COLO668 (cell line): Measurements from ENCODE around the gene ACAD9.
"Not testable (repeated sequence)": the region's sequence is repeated elsewhere in the genome, so short reads cannot be mapped to it uniquely, and the experiment has no call there.

Source experiments
- DNase-seq: peaks from one replicate; lab custom pipeline; 2025; ENCODE audit not compliant: unreplicated experiment; lab: John Stamatoyannopoulos, UW

ACAD9 gene

DNA sequence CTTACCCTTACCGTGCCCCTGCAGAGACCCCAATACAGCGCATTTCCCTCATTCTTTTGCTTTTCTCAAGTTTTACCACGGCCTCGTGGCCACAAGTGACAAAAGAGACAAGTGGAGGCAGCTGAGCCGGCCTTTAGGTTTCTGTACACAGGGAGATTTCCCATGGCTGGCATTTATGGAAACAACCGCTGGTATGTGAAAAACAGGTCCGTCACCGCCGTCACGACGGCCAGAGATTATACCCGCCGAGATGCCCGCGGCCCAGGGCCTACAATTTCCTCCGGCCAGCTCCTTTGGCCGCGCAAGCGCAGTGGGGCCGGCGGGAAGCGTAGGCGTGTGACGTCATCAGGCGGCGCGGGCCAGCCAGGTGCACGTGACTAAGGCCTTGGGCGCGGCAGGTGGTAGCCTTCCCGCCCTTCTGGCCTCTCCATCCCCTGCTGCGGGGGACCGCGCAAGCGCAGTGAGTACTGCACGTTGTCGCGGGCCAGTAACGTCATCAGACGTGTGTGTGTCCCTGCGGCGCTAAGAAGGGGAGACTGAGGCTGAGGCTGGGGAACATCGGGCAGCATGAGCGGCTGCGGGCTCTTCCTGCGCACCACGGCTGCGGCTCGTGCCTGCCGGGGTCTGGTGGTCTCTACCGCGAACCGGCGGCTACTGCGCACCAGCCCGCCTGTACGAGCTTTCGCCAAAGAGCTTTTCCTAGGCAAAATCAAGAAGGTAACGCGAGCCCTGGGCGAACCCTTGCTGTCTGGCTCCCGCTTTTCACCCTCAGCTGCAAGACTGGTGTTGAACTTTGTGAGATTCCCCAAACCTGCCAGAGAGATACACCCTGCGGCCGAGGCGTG lies at the start of gene ACAD9:
TSS of gene ACAD9 (plus strand) at position 496 of the 845 bp plus-strand sequence. CDS start at position 568, 72 bp downstream.
- DNase-seq, result peak; percentile 96

- not testable (repeated sequence) for DNase-seq
Observed at GRCh38 chr3:128829925-128830625, 49.3 kb upstream of the ACAD9 start.

GRCh38 chr3:128830762-128831161 lies 48.7 kb upstream of the ACAD9 start:
- not testable (repeated sequence) for DNase-seq

- not testable (repeated sequence) for DNase-seq
Observed at GRCh38 chr3:128832979-128833378, 46.4 kb upstream of the ACAD9 start.

GRCh38 chr3:128835096-128835495 lies 44.3 kb upstream of the ACAD9 start:
- DNase-seq, result no peak

DNA sequence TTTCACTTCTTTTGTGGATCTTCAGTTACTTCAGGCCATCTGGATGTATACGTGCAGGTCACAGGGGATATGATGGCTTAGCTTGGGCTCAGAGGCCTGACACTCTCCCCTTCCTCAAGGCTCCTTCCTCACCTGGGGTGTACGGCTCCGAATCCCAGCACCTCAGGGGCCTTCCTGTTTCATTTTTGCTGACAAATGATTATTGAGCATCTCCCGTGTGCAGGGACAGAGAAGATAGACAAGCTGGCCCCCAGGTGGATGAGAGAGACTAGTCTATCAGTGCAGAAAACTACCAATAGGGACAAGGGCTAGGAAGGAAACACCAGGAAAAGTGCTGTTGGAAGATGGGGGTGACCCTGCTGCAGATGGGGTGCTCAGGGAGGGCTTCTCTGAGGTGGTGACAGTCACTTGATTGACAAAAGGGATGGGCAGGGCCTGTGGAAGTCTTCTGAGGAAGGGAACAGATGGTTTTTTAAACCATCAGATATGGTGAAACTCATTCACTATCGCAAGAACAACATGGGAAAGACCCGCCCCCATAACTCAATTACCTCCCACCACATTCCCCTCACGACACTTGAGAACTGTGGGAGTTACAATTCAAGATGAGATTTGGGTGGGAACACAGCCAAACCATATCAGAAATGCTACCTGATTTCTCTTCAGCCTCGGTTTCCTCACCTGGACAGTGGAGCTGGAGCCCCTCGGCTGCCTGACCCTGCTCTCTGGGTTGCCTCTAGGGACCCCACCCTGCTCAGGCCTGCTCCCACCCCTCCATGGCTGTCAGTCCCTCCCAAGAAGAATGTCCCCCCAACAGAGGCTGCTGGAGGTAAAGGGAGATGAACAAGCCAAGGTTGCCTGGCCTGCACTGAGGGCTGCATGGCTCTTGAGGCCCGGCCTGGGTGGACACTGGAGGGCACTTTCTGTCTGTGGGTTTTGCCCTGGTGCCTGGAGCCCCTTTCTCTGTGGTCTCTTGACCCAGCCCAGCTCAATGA lies 37.2 kb upstream of the ACAD9 start:
- DNase-seq, result no peak

GRCh38 chr3:128844502-128844901 lies 34.9 kb upstream of the ACAD9 start:
- no peak for DNase-seq

DNA sequence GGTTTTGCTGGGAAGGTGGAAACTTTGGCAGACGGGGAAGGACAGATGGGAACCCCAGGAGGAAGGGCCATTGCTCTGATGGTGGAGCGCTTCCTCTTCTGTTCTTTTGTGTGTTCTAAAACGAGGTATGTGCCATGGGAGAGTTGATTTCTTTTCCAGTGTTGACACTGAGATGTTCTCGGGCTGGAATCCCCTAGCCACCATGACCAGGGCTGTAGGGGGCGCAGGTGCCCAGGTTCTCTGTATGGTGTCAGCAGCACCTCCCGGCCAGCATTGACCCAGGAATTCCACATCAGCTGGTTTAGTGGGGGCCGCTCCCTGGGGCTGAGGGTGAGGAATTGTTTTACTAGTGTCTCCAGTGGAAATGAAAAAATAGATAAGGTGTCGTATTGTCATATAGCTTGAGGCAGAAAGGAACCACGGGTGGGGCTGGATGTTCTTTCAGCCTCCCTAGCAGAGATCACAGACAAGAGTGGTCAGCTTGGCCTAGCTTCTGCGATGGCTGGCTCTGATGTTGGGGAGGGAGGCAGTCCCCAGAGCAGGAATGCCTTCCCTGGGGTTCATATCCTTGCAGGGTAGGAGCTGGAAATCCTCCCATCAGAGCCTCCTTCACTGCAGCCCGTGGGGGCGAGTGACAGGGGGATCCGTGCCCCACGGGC lies 34.2 kb upstream of the ACAD9 start:
- DNase-seq, result peak; percentile 8

DNA sequence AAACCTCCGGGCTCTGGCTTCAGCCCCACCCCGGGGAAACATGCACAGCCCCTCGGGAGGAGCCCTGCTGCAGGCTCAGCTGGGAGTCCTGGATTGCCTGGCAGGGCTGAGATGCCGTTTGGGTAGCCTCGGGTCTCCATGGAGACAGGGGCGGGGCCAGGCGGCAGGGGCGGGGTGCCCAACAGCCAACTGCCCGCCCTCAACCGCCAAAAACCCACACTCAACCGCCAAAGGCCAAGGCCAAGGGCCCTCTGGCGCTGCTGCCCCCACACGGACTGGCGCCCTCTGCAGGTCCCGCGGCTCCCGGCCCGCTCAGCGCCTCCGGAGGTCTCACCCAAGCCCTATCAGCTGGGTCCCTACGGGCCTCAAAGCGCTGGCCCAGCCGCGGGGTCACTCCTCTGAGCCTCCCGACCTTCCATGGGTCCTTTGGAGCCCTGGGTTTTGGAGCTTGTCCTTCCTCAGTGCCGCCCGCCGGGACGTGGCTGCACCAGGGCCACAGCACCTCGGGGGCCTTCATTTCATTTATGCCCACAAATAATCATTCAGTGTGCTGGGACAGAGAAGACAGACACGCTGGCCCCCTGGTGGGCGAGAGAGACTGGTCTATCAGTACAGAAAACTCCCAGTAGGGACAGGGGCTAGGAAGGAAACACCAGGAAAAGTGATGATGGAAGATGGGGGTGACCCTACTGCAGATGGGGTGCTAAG lies 33.5 kb upstream of the ACAD9 start:
- DNase-seq, result peak; percentile 76

DNA sequence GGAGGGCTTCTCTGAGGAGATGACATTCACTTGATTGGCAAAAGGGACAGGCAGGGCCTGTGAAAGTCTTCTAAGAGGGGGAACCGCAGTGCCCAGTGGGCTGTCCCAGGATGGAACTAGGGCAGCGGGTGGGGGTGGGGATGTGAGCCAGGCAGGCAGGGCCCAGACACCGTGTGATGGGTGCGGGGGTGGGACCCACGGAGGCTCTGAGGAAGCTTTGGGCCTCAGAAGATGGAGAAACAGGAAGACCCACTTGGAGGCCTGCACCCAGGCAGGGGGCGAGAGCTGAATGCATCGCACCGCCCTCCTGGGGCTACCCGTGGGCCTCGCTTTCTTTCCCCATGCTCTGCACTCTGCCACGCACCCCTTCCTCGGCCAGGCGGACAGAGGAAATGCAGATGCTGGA lies 32.9 kb upstream of the ACAD9 start:
- DNase-seq, result no peak

DNA sequence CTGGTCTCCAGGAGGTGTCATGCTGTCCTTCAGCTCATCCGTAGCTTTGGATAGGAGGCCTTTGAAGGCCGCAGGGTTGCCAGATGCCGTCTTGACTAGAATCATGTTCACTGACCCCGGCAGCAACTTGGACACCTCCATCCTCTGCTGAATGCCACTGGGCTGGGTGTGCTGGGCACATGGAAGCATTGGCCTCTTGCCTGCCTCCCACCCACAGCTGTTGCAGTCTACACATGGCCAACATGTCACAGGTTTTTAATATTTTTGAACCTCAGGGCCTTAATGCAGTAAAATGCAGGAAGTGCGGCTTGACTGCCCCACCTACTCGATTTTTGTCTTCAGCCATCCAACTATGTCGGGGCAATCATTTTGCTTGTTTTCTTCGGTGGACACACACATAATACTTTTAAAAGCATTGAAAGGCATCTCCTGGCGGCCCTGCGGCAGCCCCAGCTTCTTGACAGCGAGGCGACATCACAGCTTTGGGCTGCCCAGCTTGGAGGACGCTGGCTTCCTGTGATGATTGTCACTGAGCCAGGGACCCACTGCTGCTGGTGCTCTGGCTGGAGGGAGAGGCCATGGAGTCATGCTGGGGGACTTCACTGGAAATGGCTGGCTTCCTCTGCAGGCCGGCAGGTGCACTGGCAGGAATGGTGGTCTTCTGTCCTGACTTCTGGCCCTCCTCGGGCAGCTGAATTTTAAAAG lies 31.6 kb upstream of the ACAD9 start:
- DNase-seq, result no peak

- no peak for DNase-seq
Observed at GRCh38 chr3:128848936-128849335, 30.5 kb upstream of the ACAD9 start.

- DNase-seq, result no peak
Observed at GRCh38 chr3:128849911-128850455, 29.4 kb upstream of the ACAD9 start.

- no peak for DNase-seq
Observed at GRCh38 chr3:128850544-128850943, 28.9 kb upstream of the ACAD9 start.

- DNase-seq, result no peak
Observed at GRCh38 chr3:128851601-128852000, 27.8 kb upstream of the ACAD9 start.

- DNase-seq, result no peak
Observed at GRCh38 chr3:128853826-128854225, 25.6 kb upstream of the ACAD9 start.

GRCh38 chr3:128854475-128854874 lies 24.9 kb upstream of the ACAD9 start:
- no peak for DNase-seq

DNA sequence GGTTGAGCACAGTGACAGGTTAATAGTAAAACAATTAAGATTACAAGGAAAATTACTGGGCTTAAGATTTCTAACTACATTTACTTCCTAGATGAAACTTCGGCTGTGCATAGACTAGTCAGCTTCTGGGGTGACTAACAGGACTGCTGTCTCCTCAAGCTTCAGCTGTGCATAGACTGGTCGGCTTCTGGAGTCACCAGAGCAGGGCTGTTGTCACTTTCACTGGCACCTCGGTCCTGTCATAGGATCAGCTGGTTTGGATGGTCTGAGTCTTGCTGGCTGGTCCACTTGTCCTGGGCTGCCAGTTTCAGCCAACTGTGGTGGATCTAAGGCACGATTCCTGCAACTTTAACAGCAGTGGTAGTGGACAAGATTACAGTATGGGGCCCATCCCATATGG lies 23.9 kb upstream of the ACAD9 start:
- no peak for DNase-seq

GRCh38 chr3:128858167-128858566 lies 21.3 kb upstream of the ACAD9 start:
- no peak for DNase-seq
